ENCODE data around the gene MEA1.
"Not testable (repeated sequence)": the region's sequence is repeated elsewhere in the genome, so short reads cannot be mapped to it uniquely, and the experiment has no call there.

MEA1 gene

DNA sequence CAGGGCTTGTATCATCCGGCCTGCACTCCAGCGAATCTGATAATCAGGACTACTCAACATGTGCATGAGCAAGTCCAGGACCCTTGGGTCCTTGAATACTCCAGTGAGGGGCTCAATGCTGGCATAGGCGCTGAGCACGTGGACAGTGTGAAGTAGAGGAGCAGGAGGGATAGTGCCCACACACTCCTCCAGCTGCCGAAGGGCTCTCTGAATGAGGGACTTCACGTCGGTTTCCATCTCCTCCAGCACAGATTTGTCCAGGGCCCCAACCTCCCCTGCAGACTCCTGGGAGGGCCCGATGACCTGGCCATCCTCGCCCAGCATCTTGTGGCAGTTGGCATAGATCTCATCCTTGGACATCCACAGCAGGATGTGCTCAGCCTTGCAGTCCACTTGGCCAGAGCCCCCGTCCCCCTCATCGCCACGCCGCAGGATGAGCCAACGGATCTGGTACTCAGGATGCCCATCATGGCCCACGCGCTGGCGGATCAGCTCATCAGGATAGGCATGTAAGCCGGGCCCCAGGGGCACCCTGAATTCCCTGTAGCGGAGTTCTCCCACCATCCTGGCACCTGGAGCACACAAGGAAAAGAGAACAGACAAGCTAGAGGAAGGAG is 38.6 kb upstream of the MEA1 start:
- in situ Hi-C loops (cut with MboI; ENCODE audit: low sequenced_read_pairs), result no loop called here

DNA sequence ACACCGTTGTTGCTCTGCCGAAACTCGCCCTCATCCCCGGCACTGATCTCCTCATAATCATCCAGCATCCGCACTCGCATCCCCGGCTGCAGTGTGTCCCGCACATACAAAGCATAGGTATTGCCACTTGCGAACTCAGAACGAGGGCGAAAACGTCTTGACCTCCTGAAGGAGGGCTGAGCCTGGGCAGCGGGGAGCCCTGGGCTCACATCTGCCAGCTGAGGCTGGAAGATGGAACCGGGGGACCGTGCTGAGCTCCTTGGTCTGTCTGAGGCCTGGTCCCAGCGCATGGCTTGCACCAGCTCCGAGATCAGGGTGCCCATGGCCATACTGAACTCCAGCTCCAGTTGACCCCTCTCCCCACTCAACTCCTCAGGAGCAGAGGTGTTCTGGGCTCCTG is 37.2 kb upstream of the MEA1 start:
- no peak for DNase-seq (ENCODE audit: low spot score in 2 of 2)
- Histone ChIP-seq H3K4me3 (no peak overlapping the region), H3K9me3 (no peaks in the 10 kb centered on the region), H3K4me1 (peaks cover 8% of the 10 kb centered on the region; the same call in 1 of the 2 replicates), H3K27me3 (ENCODE audit: low read depth) (no peaks in the 10 kb centered on the region), H3K36me3 (replicated peaks) (peaks cover 70% of the 10 kb centered on the region)
- in situ Hi-C loops (cut with MboI; ENCODE audit: low sequenced_read_pairs), result no loop called here

More for the DNA sequence above, 38.6 kb upstream of the MEA1 start:
- H3K4me1 ChIP-seq, result peaks cover 8% of the 10 kb centered on the region; the same call in 1 of the 2 replicates
- no peaks in the 10 kb centered on the region for H3K9me3 ChIP-seq
- H3K4me3 ChIP-seq, result peak overlapping the region; percentile 87
- peaks cover 65% of the 10 kb centered on the region for H3K36me3 ChIP-seq (replicated peaks)
- H3K27me3 ChIP-seq (ENCODE audit: low read depth), result no peaks in the 10 kb centered on the region
- DNase-seq (ENCODE audit: low spot score in 2 of 2), result no peak

- H3K9me3 ChIP-seq, result no peaks in the 10 kb centered on the region
- no peak for DNase-seq (ENCODE audit: low spot score in 2 of 2)
- H3K36me3 ChIP-seq (replicated peaks), result peaks cover 81% of the 10 kb centered on the region
- no peak overlapping the region for H3K4me3 ChIP-seq
- peaks cover 6% of the 10 kb centered on the region; the same call in 1 of the 2 replicates for H3K4me1 ChIP-seq
- no peaks in the 10 kb centered on the region for H3K27me3 ChIP-seq (ENCODE audit: low read depth)
- in situ Hi-C loops (cut with MboI; ENCODE audit: low sequenced_read_pairs), result no loop called here
Observed at GRCh38 chr6:43047998-43048397, 34.3 kb upstream of the MEA1 start.

- Histone ChIP-seq H3K4me3 (no peak overlapping the region), H3K36me3 (replicated peaks) (peaks cover 81% of the 10 kb centered on the region), H3K9me3 (no peaks in the 10 kb centered on the region), H3K4me1 (no peaks in the 10 kb centered on the region), H3K27me3 (ENCODE audit: low read depth) (no peaks in the 10 kb centered on the region)
- DNase-seq (ENCODE audit: low spot score in 2 of 2), result no peak
- in situ Hi-C loops (cut with MboI; ENCODE audit: low sequenced_read_pairs), result no loop called here
Observed at GRCh38 chr6:43045371-43045930, 31.7 kb upstream of the MEA1 start.

DNA sequence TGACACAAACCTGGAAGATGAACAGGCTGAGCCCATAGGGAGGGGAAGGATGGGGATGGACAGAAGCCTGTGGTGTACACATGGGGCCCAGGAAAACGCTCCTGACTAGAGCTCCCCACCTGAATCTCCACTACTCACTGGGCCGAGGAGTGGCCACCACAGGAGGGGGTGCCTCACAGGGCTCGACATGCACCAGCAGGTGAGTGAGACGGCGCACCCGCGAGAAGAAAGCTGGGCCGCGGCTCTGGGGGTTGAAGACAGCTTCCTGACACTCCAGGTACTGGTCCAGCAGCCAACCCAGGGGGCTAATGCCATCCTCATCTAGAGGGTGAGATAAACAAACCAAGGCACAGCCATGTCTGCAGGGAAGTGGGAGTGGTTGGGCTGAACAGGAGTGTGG is 29.6 kb upstream of the MEA1 start:
- no peak overlapping the region for H3K4me3 ChIP-seq
- no peaks in the 10 kb centered on the region for H3K4me1 ChIP-seq
- H3K9me3 ChIP-seq, result no peaks in the 10 kb centered on the region
- peaks cover 80% of the 10 kb centered on the region for H3K36me3 ChIP-seq (replicated peaks)
- in situ Hi-C loops (cut with MboI; ENCODE audit: low sequenced_read_pairs), result no loop called here
- DNase-seq (ENCODE audit: low spot score in 2 of 2), result no peak
- H3K27me3 ChIP-seq (ENCODE audit: low read depth), result no peaks in the 10 kb centered on the region

GRCh38 chr6:43041475-43041874 is 27.7 kb upstream of the MEA1 start:
- H3K9me3 ChIP-seq; H3K4me3 ChIP-seq; H3K4me1 ChIP-seq; H3K27me3 ChIP-seq (ENCODE audit: low read depth); DNase-seq (ENCODE audit: low spot score in 2 of 2); in situ Hi-C loops (cut with MboI; ENCODE audit: low sequenced_read_pairs): not testable (repeated sequence)
- H3K36me3 ChIP-seq (replicated peaks), result peaks cover 77% of the 10 kb centered on the region

DNA sequence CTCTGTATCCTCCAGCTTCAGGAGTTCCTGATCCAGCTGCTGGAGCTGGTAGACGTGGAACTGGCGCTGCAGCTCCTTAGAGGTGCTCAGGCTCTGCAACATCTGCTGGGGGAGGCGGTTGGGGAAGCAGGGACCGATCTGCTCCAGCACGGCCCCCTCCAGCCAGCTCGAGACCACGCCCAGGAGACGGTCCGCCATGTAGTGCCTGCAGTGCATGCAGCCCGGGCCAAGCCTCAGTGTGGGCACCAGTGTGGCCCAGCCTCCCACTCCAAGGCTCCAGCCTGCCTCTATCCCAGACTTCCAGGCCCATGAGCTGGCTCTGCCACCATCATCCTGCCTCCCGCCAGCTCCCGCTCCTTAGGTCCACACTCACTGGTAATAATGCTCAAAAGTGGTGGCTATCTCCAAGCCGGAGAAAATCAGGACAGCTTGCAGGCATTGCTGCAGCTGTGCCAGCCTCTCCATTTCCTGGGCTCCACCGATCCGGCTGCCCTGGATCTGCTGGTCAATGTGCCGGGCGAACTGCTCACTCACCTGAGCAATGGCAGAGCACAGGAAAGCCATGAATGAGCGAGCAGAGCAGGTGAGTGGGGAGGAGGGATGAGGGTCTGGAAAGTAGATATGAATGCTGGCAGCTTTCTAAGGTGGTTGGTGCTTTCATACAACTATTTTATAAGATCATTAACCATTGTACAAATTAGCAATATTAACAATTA is 27.0 kb upstream of the MEA1 start:
- no peak overlapping the region for H3K4me3 ChIP-seq
- no peaks in the 10 kb centered on the region for H3K27me3 ChIP-seq (ENCODE audit: low read depth)
- no peak for DNase-seq (ENCODE audit: low spot score in 2 of 2)
- H3K36me3 ChIP-seq (replicated peaks), result peaks cover 72% of the 10 kb centered on the region
- no peaks in the 10 kb centered on the region for H3K4me1 ChIP-seq
- in situ Hi-C loops (cut with MboI; ENCODE audit: low sequenced_read_pairs), result no loop called here
- H3K9me3 ChIP-seq, result no peaks in the 10 kb centered on the region

- in situ Hi-C loops (cut with MboI; ENCODE audit: low sequenced_read_pairs), result no loop called here
- Histone ChIP-seq H3K4me3 (no peak overlapping the region), H3K36me3 (replicated peaks) (peaks cover 75% of the 10 kb centered on the region), H3K4me1 (no peaks in the 10 kb centered on the region), H3K27me3 (ENCODE audit: low read depth) (no peaks in the 10 kb centered on the region), H3K9me3 (no peaks in the 10 kb centered on the region)
- no peak for DNase-seq (ENCODE audit: low spot score in 2 of 2)
Observed at GRCh38 chr6:43038727-43039126, 25.0 kb upstream of the MEA1 start.

GRCh38 chr6:43037706-43038105 is 24.0 kb upstream of the MEA1 start:
- in situ Hi-C loops (cut with MboI; ENCODE audit: low sequenced_read_pairs), result no loop called here
- Histone ChIP-seq H3K36me3 (replicated peaks) (peaks cover 73% of the 10 kb centered on the region), H3K9me3 (no peaks in the 10 kb centered on the region), H3K4me3 (no peak overlapping the region), H3K4me1 (no peaks in the 10 kb centered on the region), H3K27me3 (ENCODE audit: low read depth) (no peaks in the 10 kb centered on the region)
- no peak for DNase-seq (ENCODE audit: low spot score in 2 of 2)

DNA sequence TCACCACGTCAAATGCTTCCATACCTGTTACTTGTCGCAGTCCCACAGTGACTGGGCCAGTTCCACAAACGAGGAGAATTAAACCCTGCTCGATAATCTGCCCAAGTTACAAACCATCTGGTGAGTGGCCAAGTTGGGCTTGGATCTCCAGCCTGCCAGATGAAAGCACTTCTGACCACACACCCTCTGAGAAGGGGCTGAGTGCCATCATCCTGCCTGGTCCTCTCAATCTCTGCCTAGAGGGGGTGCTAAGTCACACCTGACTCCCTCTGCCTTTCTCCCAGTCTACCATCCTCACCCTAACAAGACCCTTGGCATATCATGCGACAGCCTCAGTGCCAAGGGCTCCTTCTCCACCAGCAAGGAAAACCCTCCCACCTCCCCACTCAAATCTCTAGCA is 23.5 kb upstream of the MEA1 start:
- Histone ChIP-seq H3K36me3 (replicated peaks) (peaks cover 73% of the 10 kb centered on the region), H3K27me3 (ENCODE audit: low read depth) (no peaks in the 10 kb centered on the region), H3K4me3 (no peak overlapping the region), H3K9me3 (no peaks in the 10 kb centered on the region), H3K4me1 (no peaks in the 10 kb centered on the region)
- DNase-seq (ENCODE audit: low spot score in 2 of 2), result no peak
- in situ Hi-C loops (cut with MboI; ENCODE audit: low sequenced_read_pairs), result no loop called here

DNA sequence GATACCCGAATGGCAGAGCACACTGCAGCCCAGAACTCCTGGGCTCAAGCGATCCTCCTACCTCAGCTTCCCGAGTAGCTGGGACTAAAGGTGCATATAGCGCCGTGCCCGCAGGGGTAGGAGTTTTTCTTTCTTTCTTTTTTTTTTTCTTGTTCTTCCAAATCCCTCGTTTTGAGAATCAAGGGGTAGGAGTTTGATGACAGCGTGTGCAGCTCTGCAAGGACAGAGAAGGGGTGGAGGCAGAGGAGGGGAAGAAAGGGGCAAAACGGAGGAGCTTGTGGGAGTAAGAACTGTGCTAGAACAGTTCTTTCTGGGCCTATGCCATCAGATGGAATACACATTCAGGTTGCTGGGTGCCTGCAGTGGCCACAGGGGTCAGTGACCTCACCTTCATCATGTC is 23.0 kb upstream of the MEA1 start:
- H3K9me3 ChIP-seq, result no peaks in the 10 kb centered on the region
- H3K4me3 ChIP-seq, result no peak overlapping the region
- no peaks in the 10 kb centered on the region for H3K27me3 ChIP-seq (ENCODE audit: low read depth)
- no peak for DNase-seq (ENCODE audit: low spot score in 2 of 2)
- H3K4me1 ChIP-seq, result no peaks in the 10 kb centered on the region
- in situ Hi-C loops (cut with MboI; ENCODE audit: low sequenced_read_pairs), result no loop called here
- H3K36me3 ChIP-seq (replicated peaks), result peaks cover 75% of the 10 kb centered on the region

- peaks cover 73% of the 10 kb centered on the region for H3K36me3 ChIP-seq (replicated peaks)
- in situ Hi-C loops (cut with MboI; ENCODE audit: low sequenced_read_pairs), result no loop called here
- H3K4me1 ChIP-seq, result no peaks in the 10 kb centered on the region
- no peaks in the 10 kb centered on the region for H3K9me3 ChIP-seq
- H3K4me3 ChIP-seq, result no peak overlapping the region
- no peaks in the 10 kb centered on the region for H3K27me3 ChIP-seq (ENCODE audit: low read depth)
- DNase-seq (ENCODE audit: low spot score in 2 of 2), result no peak
Observed at GRCh38 chr6:43035495-43036194, 21.9 kb upstream of the MEA1 start.

DNA sequence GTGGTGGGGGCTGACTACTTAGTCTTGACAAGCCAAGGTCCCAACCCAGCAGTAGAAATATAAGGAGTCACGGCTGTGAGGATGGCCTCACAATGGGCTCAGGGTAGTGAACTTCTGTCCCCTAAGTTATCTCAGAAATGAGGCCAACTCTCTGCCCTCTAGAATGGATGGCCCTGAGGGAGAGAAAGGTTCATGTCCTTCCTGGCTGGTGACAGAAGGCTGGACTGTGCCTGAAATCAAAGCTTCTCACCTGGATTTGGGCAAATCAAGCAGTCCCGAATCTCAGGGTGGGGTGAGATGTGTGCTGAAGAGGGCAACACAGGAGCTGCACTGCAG is 20.4 kb upstream of the MEA1 start:
- no peaks in the 10 kb centered on the region for H3K9me3 ChIP-seq
- in situ Hi-C loops (cut with MboI; ENCODE audit: low sequenced_read_pairs), result no loop called here
- DNase-seq (ENCODE audit: low spot score in 2 of 2), result no peak
- no peak overlapping the region for H3K4me3 ChIP-seq
- H3K4me1 ChIP-seq, result no peaks in the 10 kb centered on the region
- no peaks in the 10 kb centered on the region for H3K27me3 ChIP-seq (ENCODE audit: low read depth)
- peaks cover 80% of the 10 kb centered on the region for H3K36me3 ChIP-seq (replicated peaks)
